ENCODE data around the gene ZHX3. TPM values are rescaled to one million over a fixed set of nuclear protein-coding genes. Genes with fewer than 3 reads are reported as not detected.

The ZHX3 gene
- total and polyA plus RNA-seq, 2 donors from 2014 or later, result 24.7 to 153 TPM

DNA sequence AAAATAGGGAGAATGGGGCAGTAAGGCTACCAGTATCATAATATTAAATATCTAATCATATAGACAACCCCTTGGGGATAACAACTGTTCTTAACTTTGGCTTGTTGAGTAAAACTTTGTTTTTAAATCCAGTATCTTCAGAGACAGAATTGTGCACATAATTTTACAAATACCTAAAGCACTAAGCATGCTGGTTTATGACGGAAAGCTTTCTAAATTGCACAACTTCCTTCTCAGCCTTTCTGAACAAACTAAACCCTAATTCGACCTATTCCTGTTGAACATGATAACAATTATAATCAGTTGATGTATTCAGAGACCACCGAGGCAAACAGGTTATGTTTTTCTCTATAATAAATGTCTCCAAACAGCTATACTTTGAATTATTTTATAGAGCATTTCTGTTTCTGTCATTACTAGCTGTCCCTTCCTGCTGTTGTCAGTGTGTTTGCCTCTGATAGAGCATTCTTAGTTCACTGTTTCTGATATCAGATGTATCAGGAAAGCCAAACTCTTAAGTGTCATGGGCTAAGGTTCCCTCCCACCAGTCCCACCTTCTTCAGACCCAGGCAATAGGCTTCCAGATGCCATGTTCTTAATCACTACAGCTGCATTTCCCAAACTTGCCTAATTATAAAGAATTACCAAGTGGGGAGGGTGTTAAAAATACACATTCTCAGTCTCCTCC is 8.7 kb downstream of the ZHX3 start:
- FAIRE-seq, result no peak
- Histone ChIP-seq H3K4me3 (ENCODE audit: low read length in 3 of 3) (no peak overlapping the region), H3K9ac (ENCODE audit: low read length in 3 of 3) (peak overlapping the region in 1 of 3 donors; percentile 17), H3K36me3 (ENCODE audit: control insufficient read depth in 2 of 3, insufficient read depth in 3 of 3, low read length in 3 of 3) (no peaks in the 10 kb centered on the region), H3K27me3 (ENCODE audit: control insufficient read depth, insufficient read depth, low read length) (no peaks in the 10 kb centered on the region), H3K4me1 (ENCODE audit: control insufficient read depth in 2 of 3, insufficient read depth in 2 of 3, low read depth in 1 of 3, low read length in 3 of 3) (peaks cover 0 to 27% (median 12%) of the 10 kb centered on the region in 3 donors), H3K27ac (ENCODE audit: low read depth in 2 of 2, low read length in 2 of 2) (peak overlapping the region; percentile 39 to 76), H3K9me3 (ENCODE audit: control insufficient read depth in 2 of 3, insufficient read depth in 1 of 3, low read length in 3 of 3) (no peaks in the 10 kb centered on the region)
- TF ChIP-seq, protein P1, sequence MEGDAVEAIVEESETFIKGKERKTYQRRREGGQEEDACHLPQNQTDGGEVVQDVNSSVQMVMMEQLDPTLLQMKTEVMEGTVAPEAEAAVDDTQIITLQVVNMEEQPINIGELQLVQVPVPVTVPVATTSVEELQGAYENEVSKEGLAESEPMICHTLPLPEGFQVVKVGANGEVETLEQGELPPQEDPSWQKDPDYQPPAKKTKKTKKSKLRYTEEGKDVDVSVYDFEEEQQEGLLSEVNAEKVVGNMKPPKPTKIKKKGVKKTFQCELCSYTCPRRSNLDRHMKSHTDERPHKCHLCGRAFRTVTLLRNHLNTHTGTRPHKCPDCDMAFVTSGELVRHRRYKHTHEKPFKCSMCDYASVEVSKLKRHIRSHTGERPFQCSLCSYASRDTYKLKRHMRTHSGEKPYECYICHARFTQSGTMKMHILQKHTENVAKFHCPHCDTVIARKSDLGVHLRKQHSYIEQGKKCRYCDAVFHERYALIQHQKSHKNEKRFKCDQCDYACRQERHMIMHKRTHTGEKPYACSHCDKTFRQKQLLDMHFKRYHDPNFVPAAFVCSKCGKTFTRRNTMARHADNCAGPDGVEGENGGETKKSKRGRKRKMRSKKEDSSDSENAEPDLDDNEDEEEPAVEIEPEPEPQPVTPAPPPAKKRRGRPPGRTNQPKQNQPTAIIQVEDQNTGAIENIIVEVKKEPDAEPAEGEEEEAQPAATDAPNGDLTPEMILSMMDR (IDR thresholded peaks at IDR 0.05; ENCODE audit: borderline replicate concordance, extremely low read depth, insufficient read depth), result no peak
- DNase-seq, result no peak
- intact Hi-C loops (cut with DNase I), result no loop called here

DNA sequence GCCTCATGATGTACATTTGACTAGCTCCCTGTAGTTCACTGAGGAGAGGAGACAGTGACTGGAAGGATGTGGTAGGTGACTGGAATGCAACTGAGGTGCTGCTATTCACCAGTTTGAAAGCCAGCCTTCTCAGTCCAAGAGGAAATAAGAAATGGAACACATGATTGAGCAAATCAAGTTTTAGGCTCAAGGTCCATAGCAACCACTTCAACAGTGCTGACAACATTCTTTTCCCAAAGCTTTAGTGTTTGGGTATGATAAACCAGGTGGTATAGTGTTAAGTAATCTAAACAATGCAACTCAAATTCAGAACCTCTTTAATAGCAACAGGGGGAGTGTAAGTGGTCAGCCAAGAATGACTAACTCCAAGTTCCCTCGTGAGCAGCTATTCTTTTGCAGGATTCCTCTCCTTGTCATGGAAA is 9.2 kb downstream of the ZHX3 start:
- no peaks in the 10 kb centered on the region for H3K9me3 ChIP-seq (ENCODE audit: control insufficient read depth in 2 of 3, insufficient read depth in 1 of 3, low read length in 3 of 3)
- DNase-seq, result peak in 2 of 5 donors; percentile 65 to 72
- FAIRE-seq, result no peak
- H3K27me3 ChIP-seq (ENCODE audit: control insufficient read depth, insufficient read depth, low read length), result no peaks in the 10 kb centered on the region
- TF ChIP-seq, protein P1 (IDR thresholded peaks at IDR 0.05; ENCODE audit: borderline replicate concordance, extremely low read depth, insufficient read depth), result no peak
- no peak overlapping the region for H3K9ac ChIP-seq (ENCODE audit: low read length in 3 of 3)
- H3K4me3 ChIP-seq (ENCODE audit: low read length in 3 of 3), result no peak overlapping the region
- H3K4me1 ChIP-seq (ENCODE audit: control insufficient read depth in 2 of 3, insufficient read depth in 2 of 3, low read depth in 1 of 3, low read length in 3 of 3), result peaks cover 0 to 27% (median 12%) of the 10 kb centered on the region in 3 donors
- intact Hi-C loops (cut with DNase I), result no loop called here
- H3K27ac ChIP-seq (ENCODE audit: low read depth in 2 of 2, low read length in 2 of 2), result peak overlapping the region; percentile 56 to 76
- H3K36me3 ChIP-seq (ENCODE audit: control insufficient read depth in 2 of 3, insufficient read depth in 3 of 3, low read length in 3 of 3), result no peaks in the 10 kb centered on the region

DNA sequence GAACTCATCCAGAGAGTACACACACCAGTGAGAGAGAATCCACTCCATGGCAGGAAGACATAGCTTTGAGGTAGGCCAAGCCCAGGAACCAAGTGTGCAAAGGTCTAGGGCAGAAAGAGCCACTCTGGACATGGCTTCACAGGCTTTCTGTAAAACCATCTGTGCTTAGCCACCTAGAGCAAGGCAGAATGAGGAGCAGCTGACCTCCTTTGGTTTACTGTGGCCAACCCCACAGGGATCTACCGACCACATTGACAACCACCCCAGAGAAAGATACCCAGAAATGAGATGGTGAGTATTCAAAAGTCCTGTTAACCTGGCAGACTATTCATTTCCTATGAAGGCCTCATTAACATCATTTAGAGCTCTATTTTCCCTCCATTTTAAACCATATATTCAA is 10.5 kb downstream of the ZHX3 start:
- intact Hi-C loops (cut with DNase I), result no loop called here
- no peak for DNase-seq
- no peaks in the 10 kb centered on the region for H3K27me3 ChIP-seq (ENCODE audit: control insufficient read depth, insufficient read depth, low read length)
- FAIRE-seq, result no peak
- no peaks in the 10 kb centered on the region for H3K36me3 ChIP-seq (ENCODE audit: control insufficient read depth in 2 of 3, insufficient read depth in 3 of 3, low read length in 3 of 3)
- H3K9me3 ChIP-seq (ENCODE audit: control insufficient read depth in 2 of 3, insufficient read depth in 1 of 3, low read length in 3 of 3), result no peaks in the 10 kb centered on the region
- H3K9ac ChIP-seq (ENCODE audit: low read length in 3 of 3), result no peak overlapping the region
- H3K4me3 ChIP-seq (ENCODE audit: low read length in 3 of 3), result no peak overlapping the region
- H3K27ac ChIP-seq (ENCODE audit: low read depth in 2 of 2, low read length in 2 of 2), result peak overlapping the region in 1 of 2 donors; percentile 3
- H3K4me1 ChIP-seq (ENCODE audit: control insufficient read depth in 2 of 3, insufficient read depth in 2 of 3, low read depth in 1 of 3, low read length in 3 of 3), result peaks cover 0 to 27% (median 12%) of the 10 kb centered on the region in 3 donors
- TF ChIP-seq, protein P1 (IDR thresholded peaks at IDR 0.05; ENCODE audit: borderline replicate concordance, extremely low read depth, insufficient read depth), result no peak

Measured in kidney (tissue), 14 donors.